Coronary artery (tissue), 2 donors: ENCODE measurements around the gene ADAMTS10.
"Not testable (repeated sequence)": the region's sequence is repeated elsewhere in the genome, so short reads cannot be mapped to it uniquely, and the experiment has no call there.

Experiments used
- DNase-seq: peaks from one replicate; pipeline ENCODE4 v3.0.0-alpha.2; 2017; ENCODE audit warnings: low spot score
- H3K27ac ChIP-seq, 2 donors: fragments of 200-600 bp; sonication (generic); one replicate each; pipeline ENCODE4 v1.5.1; 2016 to 2019
- H3K4me3 ChIP-seq: fragments of 200-600 bp; sonication (generic); 2 replicates; pipeline ENCODE4 v1.5.1; 2016; ENCODE audit warnings: mild to moderate bottlenecking, moderate library complexity
- CTCF ChIP-seq: fragments of 200-600 bp; sonication (generic); IDR thresholded peaks from one replicate; pipeline ENCODE4 v1.5.1; 2019; ENCODE audit warnings: antibody characterized with exemption

The ADAMTS10 gene

GRCh38 chr19:8580710-8581281, 29.7 kb downstream of the ADAMTS10 start:
- Histone ChIP-seq H3K27ac (no peak overlapping the region), H3K4me3 (no peak overlapping the region)
- DNase-seq = peak; percentile 88

GRCh38 chr19:8578642-8579265, 31.8 kb downstream of the ADAMTS10 start:
- no peak overlapping the region for H3K4me3 ChIP-seq
- no peak overlapping the region for H3K27ac ChIP-seq
- TF ChIP-seq CTCF = peak; percentile 95
- peak; percentile 80 for DNase-seq

More at GRCh38 chr19:8580710-8581281, 29.7 kb downstream of the ADAMTS10 start:
- peak; percentile 100 for TF ChIP-seq CTCF

GRCh38 chr19:8577741-8578140, 32.8 kb downstream of the ADAMTS10 start:
- no peak for DNase-seq
- TF ChIP-seq CTCF = no peak
- Histone ChIP-seq H3K27ac (no peak overlapping the region), H3K4me3 (no peak overlapping the region)

- peak within 1 kb of the TSS; percentile 62 for H3K4me3 ChIP-seq
- TF ChIP-seq CTCF = no peak
- DNase-seq = no peak
- peak within 1 kb of the TSS; percentile 32 to 76 for H3K27ac ChIP-seq
Observed at GRCh38 chr19:8577247-8577646, 33.3 kb downstream of the ADAMTS10 start, which contains the start of gene MYO1F. MYO1F (minus strand) TSS chr19:8577442; CDS start chr19:8577309, 133 bp downstream.

GRCh38 chr19:8576273-8576993, 34.1 kb downstream of the ADAMTS10 start:
- no peak for TF ChIP-seq CTCF
- DNase-seq = no peak

GRCh38 chr19:8575467-8575997, 35.0 kb downstream of the ADAMTS10 start:
- Histone ChIP-seq H3K4me3 (peak overlapping the region; percentile 62), H3K27ac (no peak overlapping the region)
- TF ChIP-seq CTCF = no peak
- no peak for DNase-seq

More at GRCh38 chr19:8576273-8576993, 34.1 kb downstream of the ADAMTS10 start:
- H3K27ac ChIP-seq = peak overlapping the region in 1 of 2 donors; percentile 76
- H3K4me3 ChIP-seq = peak overlapping the region; percentile 62

GRCh38 chr19:8574619-8574922, 35.9 kb downstream of the ADAMTS10 start:
- DNase-seq, H3K4me3 ChIP-seq, H3K27ac ChIP-seq: not testable (repeated sequence)
